ENCODE data around the gene ATP6V1G3.

Gene ATP6V1G3

GRCh38 chr1:198498103-198498385 is 42.4 kb downstream of the ATP6V1G3 start:
- TF ChIP-seq CTCF (conservative IDR thresholded peaks at IDR 0.05; ENCODE audit: low read length), result no peak
- DNase-seq (ENCODE audit: low read depth), result no peak
- H3K4me3 ChIP-seq (ENCODE audit: low read length), result no peak overlapping the region

- no peak overlapping the region for H3K4me3 ChIP-seq (ENCODE audit: low read length)
- DNase-seq (ENCODE audit: low read depth), result peak; percentile 58
- no peak for TF ChIP-seq CTCF (conservative IDR thresholded peaks at IDR 0.05; ENCODE audit: low read length)
These were observed 43.0 kb downstream of the ATP6V1G3 start for GRCh38 chr1:198497326-198498102.

GRCh38 chr1:198496216-198497143 is 44.0 kb downstream of the ATP6V1G3 start:
- peak; percentile 80 for DNase-seq (ENCODE audit: low read depth)
- H3K4me3 ChIP-seq (ENCODE audit: low read length), result no peak overlapping the region
- TF ChIP-seq CTCF (conservative IDR thresholded peaks at IDR 0.05; ENCODE audit: low read length), result no peak

- DNase-seq (ENCODE audit: low read depth), result peak; percentile 48
- no peak overlapping the region for H3K4me3 ChIP-seq (ENCODE audit: low read length)
- no peak for TF ChIP-seq CTCF (conservative IDR thresholded peaks at IDR 0.05; ENCODE audit: low read length)
These were observed 44.8 kb downstream of the ATP6V1G3 start for GRCh38 chr1:198495631-198496030.

GRCh38 chr1:198494658-198495103 is 45.8 kb downstream of the ATP6V1G3 start:
- no peak for TF ChIP-seq CTCF (conservative IDR thresholded peaks at IDR 0.05; ENCODE audit: low read length)
- H3K4me3 ChIP-seq (ENCODE audit: low read length), result no peak overlapping the region

GRCh38 chr1:198494139-198494538 is 46.3 kb downstream of the ATP6V1G3 start:
- TF ChIP-seq CTCF (conservative IDR thresholded peaks at IDR 0.05; ENCODE audit: low read length), result no peak
- no peak for DNase-seq (ENCODE audit: low read depth)
- no peak overlapping the region for H3K4me3 ChIP-seq (ENCODE audit: low read length)

More at GRCh38 chr1:198494658-198495103, 45.8 kb downstream of the ATP6V1G3 start:
- DNase-seq (ENCODE audit: low read depth), result no peak
